Osteoblast (primary cell): ENCODE data around the gene CTDP1. TPM values are rescaled to one million over a fixed set of nuclear protein-coding genes. Genes with fewer than 3 reads are reported as not detected.

Experiments used
- DNase-seq: peaks from one replicate; pipeline ENCODE4 v3.0.0; 2011; ENCODE audit warnings: low spot score, mixed read lengths; ENCODE audit not compliant: insufficient read length; ENCODE audit errors: missing footprints
- H2AFZ ChIP-seq: 2 replicates; pipeline ENCODE4 v1.6.0; 2011; ENCODE audit warnings: mild to moderate bottlenecking, low read length
- H3K27ac ChIP-seq: 2 replicates; pipeline ENCODE4 v1.5.1; 2011; ENCODE audit warnings: mild to moderate bottlenecking, low read depth, low read length, moderate library complexity
- H3K27me3 ChIP-seq: 2 replicates; pipeline ENCODE4 v1.6.0; 2012; ENCODE audit warnings: mild to moderate bottlenecking, control low read depth, inconsistent platforms, low read length, moderate library complexity; ENCODE audit not compliant: insufficient read depth
- H3K36me3 ChIP-seq: 2 replicates; pipeline ENCODE4 v1.5.1; 2011; ENCODE audit warnings: mild to moderate bottlenecking, low read length, control low read depth, moderate library complexity; ENCODE audit not compliant: insufficient read depth
- H3K4me1 ChIP-seq: 2 replicates; pipeline ENCODE4 v1.5.1; 2011; ENCODE audit warnings: mild to moderate bottlenecking, low read length, control low read depth, moderate library complexity; ENCODE audit not compliant: insufficient read depth
- H3K4me2 ChIP-seq: 2 replicates; pipeline ENCODE4 v1.6.0; 2011; ENCODE audit warnings: mild to moderate bottlenecking, low read length; ENCODE audit not compliant: insufficient read depth
- H3K4me3 ChIP-seq: fragments of 200-600 bp; sonication (generic); 3 replicates; pipeline ENCODE4 v1.5.1; 2012; ENCODE audit warnings: mild to moderate bottlenecking, low read length, inconsistent platforms; ENCODE audit not compliant: insufficient read depth
- H3K79me2 ChIP-seq: 2 replicates; pipeline ENCODE4 v1.6.0; 2012; ENCODE audit warnings: mild to moderate bottlenecking, low read length, control low read depth, inconsistent platforms; ENCODE audit not compliant: insufficient read depth
- H3K9me3 ChIP-seq: 2 replicates; pipeline ENCODE4 v1.5.1; 2011; ENCODE audit warnings: low read depth, low read length, control low read depth
- H4K20me1 ChIP-seq: 2 replicates; pipeline ENCODE4 v1.6.0; 2012; ENCODE audit warnings: mild to moderate bottlenecking, low read length, control low read depth; ENCODE audit not compliant: insufficient read depth
- total RNA-seq: library from RNA; depleted of rRNA; stranded (reverse); fragments of >200 nt; gene quantifications from 2 replicates; pipeline ENCODE4 v1.2.3, GENCODE V29; 2012
- TF ChIP-seq, protein P1 (sequence below): IDR thresholded peaks from 2 replicates; pipeline ENCODE4 v1.5.1; 2011; ENCODE audit warnings: mild to moderate bottlenecking, low read depth, low read length, moderate library complexity; ENCODE audit errors: extremely low read depth

Gene CTDP1, protein sequence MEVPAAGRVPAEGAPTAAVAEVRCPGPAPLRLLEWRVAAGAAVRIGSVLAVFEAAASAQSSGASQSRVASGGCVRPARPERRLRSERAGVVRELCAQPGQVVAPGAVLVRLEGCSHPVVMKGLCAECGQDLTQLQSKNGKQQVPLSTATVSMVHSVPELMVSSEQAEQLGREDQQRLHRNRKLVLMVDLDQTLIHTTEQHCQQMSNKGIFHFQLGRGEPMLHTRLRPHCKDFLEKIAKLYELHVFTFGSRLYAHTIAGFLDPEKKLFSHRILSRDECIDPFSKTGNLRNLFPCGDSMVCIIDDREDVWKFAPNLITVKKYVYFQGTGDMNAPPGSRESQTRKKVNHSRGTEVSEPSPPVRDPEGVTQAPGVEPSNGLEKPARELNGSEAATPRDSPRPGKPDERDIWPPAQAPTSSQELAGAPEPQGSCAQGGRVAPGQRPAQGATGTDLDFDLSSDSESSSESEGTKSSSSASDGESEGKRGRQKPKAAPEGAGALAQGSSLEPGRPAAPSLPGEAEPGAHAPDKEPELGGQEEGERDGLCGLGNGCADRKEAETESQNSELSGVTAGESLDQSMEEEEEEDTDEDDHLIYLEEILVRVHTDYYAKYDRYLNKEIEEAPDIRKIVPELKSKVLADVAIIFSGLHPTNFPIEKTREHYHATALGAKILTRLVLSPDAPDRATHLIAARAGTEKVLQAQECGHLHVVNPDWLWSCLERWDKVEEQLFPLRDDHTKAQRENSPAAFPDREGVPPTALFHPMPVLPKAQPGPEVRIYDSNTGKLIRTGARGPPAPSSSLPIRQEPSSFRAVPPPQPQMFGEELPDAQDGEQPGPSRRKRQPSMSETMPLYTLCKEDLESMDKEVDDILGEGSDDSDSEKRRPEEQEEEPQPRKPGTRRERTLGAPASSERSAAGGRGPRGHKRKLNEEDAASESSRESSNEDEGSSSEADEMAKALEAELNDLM
- total RNA-seq = 25.0 and 26.8 TPM in 2 replicates

DNA sequence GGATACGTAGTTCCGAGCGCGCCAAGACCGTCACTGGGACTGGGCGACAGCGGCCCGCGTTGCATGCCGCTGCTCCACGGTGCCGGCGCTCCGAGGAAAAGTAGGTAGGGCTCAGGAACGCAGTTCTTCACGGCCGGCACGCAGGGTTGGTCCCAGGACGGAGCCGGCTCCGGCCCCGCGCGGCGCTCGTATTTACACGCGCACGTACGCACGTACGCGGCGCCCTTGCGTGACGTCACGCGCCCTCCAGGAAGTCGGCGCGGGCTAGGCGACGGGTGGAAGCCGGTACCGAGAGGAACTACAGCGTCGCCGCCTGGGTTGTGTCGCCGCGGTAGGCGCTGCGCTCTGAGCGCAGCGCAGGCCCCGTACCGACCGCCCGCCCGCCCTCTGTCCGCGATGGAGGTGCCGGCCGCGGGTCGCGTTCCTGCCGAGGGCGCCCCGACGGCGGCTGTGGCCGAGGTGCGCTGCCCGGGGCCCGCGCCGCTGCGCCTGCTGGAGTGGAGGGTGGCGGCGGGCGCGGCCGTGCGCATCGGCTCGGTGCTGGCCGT is at the start of gene CTDP1:
Gene CTDP1 (plus strand): TSS at position 252 of the 548 bp plus-strand sequence. CDS start 145 bp downstream, at position 397.
- Histone ChIP-seq H4K20me1 (peaks cover 37% of the 10 kb centered on the region), H3K4me1 (peaks cover 18% of the 10 kb centered on the region), H3K36me3 (peaks cover 6% of the 10 kb centered on the region), H3K4me2 (peak within 1 kb of the TSS; percentile 95), H3K9me3 (no peaks in the 10 kb centered on the region), H2AFZ (peak within 1 kb of the TSS; percentile 99), H3K27ac (peak within 1 kb of the TSS; percentile 98), H3K79me2 (peaks cover 66% of the 10 kb centered on the region), H3K4me3 (peak within 1 kb of the TSS; percentile 99), H3K27me3 (no peaks in the 10 kb centered on the region)
- peak; percentile 99 for DNase-seq
- TF ChIP-seq, protein P1, sequence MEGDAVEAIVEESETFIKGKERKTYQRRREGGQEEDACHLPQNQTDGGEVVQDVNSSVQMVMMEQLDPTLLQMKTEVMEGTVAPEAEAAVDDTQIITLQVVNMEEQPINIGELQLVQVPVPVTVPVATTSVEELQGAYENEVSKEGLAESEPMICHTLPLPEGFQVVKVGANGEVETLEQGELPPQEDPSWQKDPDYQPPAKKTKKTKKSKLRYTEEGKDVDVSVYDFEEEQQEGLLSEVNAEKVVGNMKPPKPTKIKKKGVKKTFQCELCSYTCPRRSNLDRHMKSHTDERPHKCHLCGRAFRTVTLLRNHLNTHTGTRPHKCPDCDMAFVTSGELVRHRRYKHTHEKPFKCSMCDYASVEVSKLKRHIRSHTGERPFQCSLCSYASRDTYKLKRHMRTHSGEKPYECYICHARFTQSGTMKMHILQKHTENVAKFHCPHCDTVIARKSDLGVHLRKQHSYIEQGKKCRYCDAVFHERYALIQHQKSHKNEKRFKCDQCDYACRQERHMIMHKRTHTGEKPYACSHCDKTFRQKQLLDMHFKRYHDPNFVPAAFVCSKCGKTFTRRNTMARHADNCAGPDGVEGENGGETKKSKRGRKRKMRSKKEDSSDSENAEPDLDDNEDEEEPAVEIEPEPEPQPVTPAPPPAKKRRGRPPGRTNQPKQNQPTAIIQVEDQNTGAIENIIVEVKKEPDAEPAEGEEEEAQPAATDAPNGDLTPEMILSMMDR = no peak

DNA sequence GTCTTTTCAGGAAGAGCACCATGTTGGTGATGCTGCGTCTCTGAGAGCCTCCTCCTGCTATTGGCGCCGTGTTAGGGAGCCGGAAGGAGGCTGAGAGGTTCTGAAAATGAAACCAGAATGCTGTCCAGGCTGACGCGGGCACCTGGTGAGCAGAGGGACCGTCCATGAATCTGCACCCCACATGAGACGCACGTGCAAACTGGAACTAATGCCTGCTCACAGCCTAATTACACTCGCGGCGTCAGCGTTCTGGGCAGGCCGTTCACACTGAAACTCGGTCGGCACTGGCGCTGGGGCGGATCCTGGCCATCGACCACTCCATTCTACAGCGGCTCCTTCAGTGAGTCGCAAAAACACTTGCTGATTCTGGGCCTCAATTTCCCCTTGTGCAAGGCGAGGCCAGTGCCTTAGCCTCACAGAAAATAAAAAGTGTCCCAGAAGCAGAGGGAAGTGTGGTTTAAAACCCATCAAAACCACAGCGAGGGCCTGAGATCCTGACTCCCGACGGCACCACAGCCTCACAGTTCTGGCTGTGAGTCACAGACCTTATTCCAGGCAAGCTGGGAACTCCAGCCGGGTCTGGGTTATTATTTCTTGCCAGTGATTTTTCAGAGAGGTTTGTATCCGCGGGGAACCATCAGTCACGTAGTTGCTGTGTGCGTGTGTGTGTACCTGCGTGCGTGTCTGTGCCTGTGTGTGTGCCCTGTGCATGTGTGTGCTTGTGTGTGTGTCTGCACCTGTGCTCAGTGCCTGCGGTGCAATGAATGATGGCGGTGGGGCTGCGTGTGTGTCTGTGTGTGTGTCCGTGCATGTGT is 49.1 kb upstream of the CTDP1 start:
- no peaks in the 10 kb centered on the region for H3K9me3 ChIP-seq
- peaks cover 3% of the 10 kb centered on the region for H3K27me3 ChIP-seq
- no peaks in the 10 kb centered on the region for H3K36me3 ChIP-seq
- peaks cover 3% of the 10 kb centered on the region for H3K4me1 ChIP-seq
- peak overlapping the region; percentile 64 for H2AFZ ChIP-seq
- no peaks in the 10 kb centered on the region for H4K20me1 ChIP-seq
- no peaks in the 10 kb centered on the region for H3K79me2 ChIP-seq
- TF ChIP-seq, protein P1 = no peak
- H3K4me2 ChIP-seq = peak overlapping the region; percentile 44
- DNase-seq = peak; percentile 96
- peak overlapping the region; percentile 58 for H3K4me3 ChIP-seq
- H3K27ac ChIP-seq = no peak overlapping the region

DNA sequence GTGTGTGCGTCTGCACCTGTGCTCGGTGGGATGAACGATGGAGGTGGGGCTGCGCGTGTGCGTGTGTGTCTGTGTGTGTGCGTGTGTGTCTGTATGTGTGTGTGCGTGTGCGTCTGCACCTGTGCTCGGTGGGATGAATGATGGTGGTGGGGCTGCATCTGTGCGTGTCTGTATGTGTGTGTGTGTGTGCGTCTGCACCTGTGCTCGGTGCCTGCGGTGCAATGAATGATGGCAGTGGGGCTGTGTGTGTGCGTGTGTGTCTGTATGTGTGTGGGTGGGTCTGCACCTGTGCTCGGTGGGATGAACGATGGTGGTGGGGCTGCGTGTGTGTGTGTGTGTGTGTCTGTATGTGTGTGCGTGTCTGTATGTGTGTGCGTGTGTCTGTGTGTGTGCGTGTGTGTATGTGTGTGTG is 48.5 kb upstream of the CTDP1 start:
- Histone ChIP-seq H3K4me3 (no peak overlapping the region), H3K9me3 (no peaks in the 10 kb centered on the region), H4K20me1 (no peaks in the 10 kb centered on the region), H3K4me1 (peaks cover 3% of the 10 kb centered on the region), H3K79me2 (no peaks in the 10 kb centered on the region), H3K27ac (no peak overlapping the region), H2AFZ (no peak overlapping the region), H3K27me3 (peaks cover 3% of the 10 kb centered on the region), H3K36me3 (no peaks in the 10 kb centered on the region), H3K4me2 (no peak overlapping the region)
- TF ChIP-seq, protein P1 = no peak
- DNase-seq = no peak
